GM23248 (cell line): ENCODE measurements around the gene SKP2. TPM values are rescaled to one million over a fixed set of nuclear protein-coding genes. Genes with fewer than 3 reads are reported as not detected.

Source experiments
- DNase-seq: peaks from one replicate; pipeline ENCODE4 v3.0.0-alpha.2; 2015
- H2AFZ ChIP-seq: fragments of 200-600 bp; sonication (generic); 2 replicates; pipeline ENCODE4 v1.6.1; 2016; ENCODE audit warnings: antibody characterized with exemption
- H3F3A ChIP-seq: fragments of 200-600 bp; sonication (generic); 2 replicates; pipeline ENCODE4 v1.6.1; 2016; ENCODE audit warnings: mild to moderate bottlenecking, antibody characterized with exemption, mixed run types; ENCODE audit not compliant: insufficient read depth
- H3K27ac ChIP-seq: fragments of 200-600 bp; sonication (generic); 2 replicates; pipeline ENCODE4 v1.5.1; 2016; ENCODE audit warnings: mild to moderate bottlenecking
- H3K27me3 ChIP-seq: fragments of 200-600 bp; sonication (generic); replicated peaks from 2 replicates; pipeline ENCODE4 v1.6.1; 2016; ENCODE audit warnings: mild to moderate bottlenecking; ENCODE audit not compliant: insufficient read depth
- H3K36me3 ChIP-seq: fragments of 200-600 bp; sonication (generic); 2 replicates; pipeline ENCODE4 v1.6.1; 2016; ENCODE audit warnings: low read depth, mild to moderate bottlenecking
- H3K4me1 ChIP-seq: fragments of 200-600 bp; sonication (generic); 2 replicates; pipeline ENCODE4 v1.6.1; 2016; ENCODE audit warnings: mild to moderate bottlenecking; ENCODE audit not compliant: insufficient read depth
- H3K4me2 ChIP-seq: fragments of 200-600 bp; sonication (generic); one replicate; pipeline ENCODE4 v1.6.1; 2016; ENCODE audit warnings: mild to moderate bottlenecking; ENCODE audit not compliant: unreplicated experiment
- H3K4me3 ChIP-seq: fragments of 200-600 bp; sonication (generic); 2 replicates; pipeline ENCODE4 v1.5.1; 2016; ENCODE audit warnings: mild to moderate bottlenecking
- H3K79me2 ChIP-seq: fragments of 200-600 bp; sonication (generic); 2 replicates; pipeline ENCODE4 v1.6.1; 2016; ENCODE audit warnings: mild to moderate bottlenecking; ENCODE audit not compliant: insufficient read depth
- H3K9ac ChIP-seq: fragments of 200-600 bp; sonication (generic); 2 replicates; pipeline ENCODE4 v1.6.1; 2016; ENCODE audit warnings: mild to moderate bottlenecking
- H3K9me2 ChIP-seq: fragments of 200-600 bp; sonication (generic); 2 replicates; pipeline ENCODE4 v1.6.1; 2016; ENCODE audit warnings: mixed run types, mild to moderate bottlenecking, moderate library complexity; ENCODE audit not compliant: insufficient read depth
- H3K9me3 ChIP-seq: fragments of 200-600 bp; sonication (generic); one replicate; pipeline ENCODE4 v1.6.1; 2017; ENCODE audit warnings: low read depth
- H4K20me1 ChIP-seq: fragments of 200-600 bp; sonication (generic); 2 replicates; pipeline ENCODE4 v1.6.0; 2016; ENCODE audit not compliant: insufficient read depth
- EZH2 ChIP-seq: fragments of 200-600 bp; sonication (generic); IDR thresholded peaks from 2 replicates; pipeline ENCODE4 v1.6.1; 2018; ENCODE audit warnings: antibody characterized with exemption, mild to moderate bottlenecking; ENCODE audit not compliant: insufficient read depth, poor library complexity, severe bottlenecking
- EZH2phosphoT487 ChIP-seq: fragments of 200-600 bp; sonication (generic); IDR thresholded peaks from 2 replicates; pipeline ENCODE4 v1.6.1; 2018; ENCODE audit warnings: antibody characterized with exemption, moderate library complexity, mild to moderate bottlenecking, low read depth; ENCODE audit not compliant: insufficient read depth
- WGBS, 2 experiments: methylation state at CpG; one replicate each; pipeline ENCODE4 v1.1.6; 2015 to 2017; ENCODE audit warnings: low lambda C conversion rate in 2 of 2, low coverage in 1 of 2; ENCODE audit errors: missing lambda C conversion rate in 2 of 2; 5-methylcytosine and 5-hydroxymethylcytosine counted together
- in situ Hi-C: fragments of 300-500 bp; cut with MboI; formaldehyde crosslinking; loops from 2 replicates; pipeline ENCODE4 v1.15.0; 2020
- microRNA counts: library from miRNA; unstranded; fragments of <30 nt; microRNA quantifications from one replicate; lab custom pipeline; 2016
- microRNA-seq: library from miRNA; unstranded; fragments of <30 nt; microRNA quantifications from one replicate; pipeline ENCODE4, GENCODE V29; 2016; ENCODE audit warnings: borderline number of aligned reads
- polyA plus RNA-seq: library from polyadenylated mRNA; unstranded; fragments of >200 nt; fragmentation: Nextera tagmentation; extraction: Ambion mirVana; gene quantifications from 2 replicates; pipeline ENCODE4 v1.2.1, GENCODE V29; 2016
- small RNA-seq: library from RNA; depleted of rRNA; stranded (forward); fragments of <200 nt; gene quantifications from one replicate; pipeline ENCODE3, GENCODE V24; 2014; ENCODE audit warnings: low read depth, low replicate concordance
- total RNA-seq: library from RNA; depleted of rRNA; stranded (reverse); fragments of >200 nt; shearing (Covaris generic); gene quantifications from 2 replicates; pipeline ENCODE4 v1.2.3, GENCODE V29; 2014; rRNA removed

The SKP2 gene
- total and polyA plus RNA-seq, 2 experiments from 2014 or later: 31.5 to 41.6 TPM

GRCh38 chr5:36230151-36230790 is 78.4 kb downstream of the SKP2 start:
- no peak overlapping the region for H2AFZ ChIP-seq
- no peaks in the 10 kb centered on the region for H3K9me3 ChIP-seq
- peaks cover 85% of the 10 kb centered on the region for H3K79me2 ChIP-seq
- no peak for DNase-seq
- H3F3A ChIP-seq: peaks cover 10% of the 10 kb centered on the region; the same call in 1 of the 2 replicates
- no peaks in the 10 kb centered on the region for H3K27me3 ChIP-seq
- in situ Hi-C loops: no loop called here
- H3K9ac ChIP-seq: no peak overlapping the region
- no peak overlapping the region for H3K27ac ChIP-seq
- TF ChIP-seq EZH2 (no peak), EZH2phosphoT487 (no peak)
- no peaks in the 10 kb centered on the region for H3K9me2 ChIP-seq
- no peak overlapping the region for H3K4me3 ChIP-seq
- H3K36me3 ChIP-seq: peaks cover 8% of the 10 kb centered on the region
- no peak overlapping the region for H3K4me2 ChIP-seq
- peaks cover 19% of the 10 kb centered on the region for H3K4me1 ChIP-seq
- 97 to 100% methylated on average over 1 of the region's 1 CpG for WGBS, 2 experiments
- H4K20me1 ChIP-seq: no peaks in the 10 kb centered on the region

DNA sequence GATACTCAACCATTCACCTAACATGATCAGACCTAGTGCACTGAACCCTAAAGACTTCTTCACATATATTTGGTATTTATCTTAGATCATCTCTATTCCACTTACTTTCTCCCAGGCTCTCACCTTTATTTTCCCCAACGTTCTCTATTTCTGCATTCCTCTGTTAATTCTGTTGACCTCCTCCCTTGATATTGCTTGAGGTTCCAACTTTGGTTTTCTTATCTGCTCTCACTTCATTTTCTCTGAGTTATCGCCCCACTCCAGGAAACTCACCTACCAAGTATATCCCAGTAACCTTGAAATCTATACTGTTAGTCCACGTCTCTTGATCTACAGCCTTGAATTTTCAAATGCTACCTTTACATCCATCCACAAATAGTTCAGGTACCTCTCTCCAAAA is 80.6 kb downstream of the SKP2 start:
- Histone ChIP-seq H3K9me3 (no peaks in the 10 kb centered on the region), H3K36me3 (no peaks in the 10 kb centered on the region), H4K20me1 (peaks cover 5% of the 10 kb centered on the region; the same call in 1 of the 2 replicates), H3K79me2 (peaks cover 94% of the 10 kb centered on the region), H3K27me3 (no peaks in the 10 kb centered on the region), H3K9me2 (no peaks in the 10 kb centered on the region), H3K4me3 (no peak overlapping the region), H3F3A (peaks cover 10% of the 10 kb centered on the region; the same call in 1 of the 2 replicates), H3K4me2 (no peak overlapping the region), H3K27ac (no peak overlapping the region), H3K9ac (no peak overlapping the region), H3K4me1 (peaks cover 10% of the 10 kb centered on the region), H2AFZ (no peak overlapping the region)
- WGBS, 2 experiments: 83 to 89% methylated on average over 3 of the region's 3 CpGs
- in situ Hi-C loops: no loop called here
- no peak for DNase-seq
- TF ChIP-seq EZH2 (no peak), EZH2phosphoT487 (no peak)

MicroRNAs within 50 kb of the gene (microRNA counts, 767-probe panel; counts per million panel counts)
- 447 counts per million, percentile 86 among the panel's probes with 10 or more counts for microRNA hsa-miR-580 (lab: Ali Mortazavi, UCI)

Small RNA genes within 50 kb of the gene (microRNA-seq; reads per million reads assigned to microRNA genes)
- not detected for gene MIR580

Small RNA genes within 50 kb of the gene (small RNA-seq; reads per million reads assigned to genes)
- gene MIR580 (not detected), gene RNU6-1305P (not detected)

Other genes with a start within 250 kb of the SKP2 start
- gene CAPSL, start 213.5 kb upstream of the SKP2 start, total RNA-seq: 4.5 TPM in 1 of 2 replicates, not detected in the other
- 0.19 and 0.47 TPM in 2 replicates for gene CAPSL, start 213.5 kb upstream of the SKP2 start, polyA plus RNA-seq
- gene UGT3A1, start 160.7 kb upstream of the SKP2 start, total RNA-seq: not detected in 2 replicates
- gene UGT3A1, start 160.7 kb upstream of the SKP2 start, polyA plus RNA-seq: not detected in 2 replicates
- not detected in 2 replicates for gene UGT3A2, start 85.2 kb upstream of the SKP2 start, total RNA-seq
- gene UGT3A2, start 85.2 kb upstream of the SKP2 start, polyA plus RNA-seq: not detected in 2 replicates
- 14.5 and 28.2 TPM in 2 replicates for gene LMBRD2, start 224 bp upstream of the SKP2 start, total RNA-seq
- gene LMBRD2, start 224 bp upstream of the SKP2 start, polyA plus RNA-seq: 6.9 and 7.0 TPM in 2 replicates
- gene NADK2, start 89.8 kb downstream of the SKP2 start, total RNA-seq: 35.9 and 41.2 TPM in 2 replicates
- gene NADK2, start 89.8 kb downstream of the SKP2 start, polyA plus RNA-seq: 13.2 and 15.3 TPM in 2 replicates
- gene RANBP3L, start 149.8 kb downstream of the SKP2 start, total RNA-seq: not detected in 2 replicates
- not detected in 2 replicates for gene RANBP3L, start 149.8 kb downstream of the SKP2 start, polyA plus RNA-seq